Osteocyte (in vitro differentiated cells): ENCODE data around the gene TMEM108. TPM values are rescaled to one million over a fixed set of nuclear protein-coding genes. Genes with fewer than 3 reads are reported as not detected.

Experiments used
- DNase-seq: peaks from one replicate; pipeline ENCODE4 v3.0.0; 2021; ENCODE audit warnings: mixed read lengths; ENCODE audit not compliant: unreplicated experiment; ENCODE audit errors: extremely low spot score
- H3K27ac Mint-ChIP-seq: one replicate; pipeline ENCODE4 v1.8.0; 2021; ENCODE audit warnings: mild to moderate bottlenecking, mixed read lengths; ENCODE audit not compliant: unreplicated experiment
- H3K27me3 Mint-ChIP-seq: one replicate; pipeline ENCODE4 v1.8.0; 2021; ENCODE audit warnings: mixed read lengths; ENCODE audit not compliant: unreplicated experiment
- H3K36me3 Mint-ChIP-seq: one replicate; pipeline ENCODE4 v1.8.0; 2021; ENCODE audit warnings: mixed read lengths; ENCODE audit not compliant: unreplicated experiment
- H3K4me1 Mint-ChIP-seq: one replicate; pipeline ENCODE4 v1.8.0; 2021; ENCODE audit warnings: mixed read lengths; ENCODE audit not compliant: unreplicated experiment
- H3K4me3 Mint-ChIP-seq: one replicate; pipeline ENCODE4 v1.8.0; 2021; ENCODE audit warnings: mild to moderate bottlenecking, moderate library complexity, mixed read lengths; ENCODE audit not compliant: unreplicated experiment
- H3K9me3 Mint-ChIP-seq: one replicate; pipeline ENCODE4 v1.8.0; 2021; ENCODE audit warnings: mixed read lengths; ENCODE audit not compliant: unreplicated experiment
- CTCF ChIP-seq: fragments of 200-600 bp; sonication (generic); IDR thresholded peaks from 2 replicates; pipeline ENCODE4 v1.5.0; 2021; ENCODE audit warnings: antibody characterized with exemption, mild to moderate bottlenecking, moderate library complexity
- total RNA-seq: library from RNA; stranded (reverse); gene quantifications from 2 replicates; pipeline ENCODE4 v1.2.1, GENCODE V29; 2021

The TMEM108 gene
- total RNA-seq, 1 donor from 2014 or later = 3.7 TPM

DNA sequence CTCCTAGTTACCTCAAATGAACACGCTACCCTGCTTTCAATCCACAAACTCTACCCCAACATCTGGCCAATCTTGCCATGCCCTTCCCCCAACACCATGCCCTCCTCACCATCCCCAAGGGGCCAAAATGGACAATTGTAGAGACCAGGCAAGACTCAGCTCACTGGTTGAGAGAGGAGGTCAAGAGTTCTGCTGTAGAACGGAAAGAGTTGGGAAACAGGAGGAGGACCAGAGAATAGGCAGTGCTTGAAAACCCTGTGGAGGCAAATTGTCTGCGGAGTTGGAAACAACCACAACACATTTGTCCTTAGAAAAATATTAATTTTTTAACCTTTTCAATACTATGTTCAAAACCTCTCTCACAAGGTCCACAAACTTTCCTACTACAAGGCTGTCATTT is 232.9 kb downstream of the TMEM108 start:
- no peaks in the 10 kb centered on the region for H3K36me3 Mint-ChIP-seq
- H3K4me3 Mint-ChIP-seq = no peak overlapping the region
- DNase-seq = no peak
- no peaks in the 10 kb centered on the region for H3K4me1 Mint-ChIP-seq
- TF ChIP-seq CTCF = no peak
- no peak overlapping the region for H3K27ac Mint-ChIP-seq
- peaks cover 11% of the 10 kb centered on the region for H3K27me3 Mint-ChIP-seq
- H3K9me3 Mint-ChIP-seq = no peaks in the 10 kb centered on the region

- Mint-ChIP-seq H3K9me3 (no peaks in the 10 kb centered on the region), H3K36me3 (no peaks in the 10 kb centered on the region), H3K4me1 (no peaks in the 10 kb centered on the region), H3K27me3 (peaks cover 6% of the 10 kb centered on the region), H3K27ac (no peak overlapping the region), H3K4me3 (no peak overlapping the region)
- TF ChIP-seq CTCF = no peak
- no peak for DNase-seq
These were observed 233.3 kb downstream of the TMEM108 start for GRCh38 chr3:133271539-133271938.

GRCh38 chr3:133273346-133273745 is 235.2 kb downstream of the TMEM108 start:
- TF ChIP-seq CTCF = no peak
- Mint-ChIP-seq H3K27me3 (peaks cover 3% of the 10 kb centered on the region), H3K27ac (no peak overlapping the region), H3K4me1 (no peaks in the 10 kb centered on the region), H3K36me3 (no peaks in the 10 kb centered on the region), H3K4me3 (no peak overlapping the region), H3K9me3 (no peaks in the 10 kb centered on the region)
- no peak for DNase-seq

DNA sequence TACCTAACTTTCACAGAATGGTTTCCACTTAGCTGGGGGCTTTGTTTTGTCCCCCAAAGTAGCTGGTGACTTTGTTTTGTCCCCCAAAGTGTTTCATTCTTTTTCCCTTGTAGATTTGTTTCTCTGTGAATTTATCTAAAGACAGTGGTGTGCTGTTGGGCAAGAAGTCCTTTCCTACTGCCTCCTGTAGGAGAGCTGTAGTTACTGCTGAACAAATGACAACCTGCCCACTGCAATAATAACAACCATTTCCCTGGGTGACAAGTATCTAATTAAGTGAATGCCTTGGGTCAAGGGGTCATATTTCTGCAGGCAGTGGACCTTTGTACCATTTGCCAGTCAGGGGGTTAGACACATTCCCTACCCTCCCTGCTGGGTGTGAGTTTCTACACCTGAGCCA is 236.3 kb downstream of the TMEM108 start:
- DNase-seq = no peak
- no peaks in the 10 kb centered on the region for H3K9me3 Mint-ChIP-seq
- no peak overlapping the region for H3K4me3 Mint-ChIP-seq
- no peaks in the 10 kb centered on the region for H3K36me3 Mint-ChIP-seq
- peaks cover 3% of the 10 kb centered on the region for H3K27me3 Mint-ChIP-seq
- H3K27ac Mint-ChIP-seq = no peak overlapping the region
- no peaks in the 10 kb centered on the region for H3K4me1 Mint-ChIP-seq
- no peak for TF ChIP-seq CTCF

DNA sequence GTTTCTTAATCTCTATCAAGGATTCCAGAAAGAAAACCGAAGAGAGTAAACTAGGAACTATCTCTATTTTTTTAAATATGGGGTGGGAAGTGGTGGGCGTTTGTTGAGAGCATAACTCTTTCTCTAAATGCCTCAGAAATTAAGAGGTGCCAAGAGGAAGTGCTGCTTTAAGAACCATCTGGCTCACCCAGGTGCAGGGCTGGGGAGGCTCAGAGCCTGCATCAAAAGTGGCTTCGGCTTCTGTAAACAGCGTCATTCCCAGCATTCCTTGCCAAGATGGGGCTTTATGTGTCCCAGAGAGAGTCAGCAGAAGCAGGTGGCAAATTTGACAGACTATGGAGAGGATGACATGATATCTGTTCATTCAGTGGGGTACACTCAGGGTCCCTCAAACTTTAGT is 238.4 kb downstream of the TMEM108 start:
- no peak for TF ChIP-seq CTCF
- Mint-ChIP-seq H3K36me3 (no peaks in the 10 kb centered on the region), H3K4me3 (no peak overlapping the region), H3K4me1 (no peaks in the 10 kb centered on the region), H3K27me3 (no peaks in the 10 kb centered on the region), H3K9me3 (no peaks in the 10 kb centered on the region), H3K27ac (no peak overlapping the region)
- DNase-seq = no peak
